ENCODE measurements around the gene TUBB2B.
"Not testable (repeated sequence)": the region's sequence is repeated elsewhere in the genome, so short reads cannot be mapped to it uniquely, and the experiment has no call there.

The TUBB2B gene

DNA sequence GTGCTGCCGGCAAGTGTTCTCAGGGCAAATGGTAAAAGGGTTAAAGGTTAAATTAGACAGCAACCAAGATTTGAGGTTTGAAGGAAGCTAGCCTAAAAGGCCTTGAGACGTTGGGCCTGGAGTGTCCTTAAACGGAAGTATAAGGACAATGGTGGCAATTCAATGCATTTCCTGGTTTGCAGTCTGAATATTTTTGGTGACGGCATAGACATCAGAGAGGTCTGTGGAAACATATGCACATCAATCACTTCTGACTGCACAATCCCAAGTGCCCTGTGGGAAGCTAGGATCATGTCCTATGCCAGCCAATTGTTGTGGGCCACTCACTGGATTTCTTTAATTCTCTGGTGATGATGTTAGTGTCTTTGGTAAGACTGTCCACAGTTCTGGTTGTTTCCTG lies 44.4 kb downstream of the TUBB2B start:
- DNase-seq = no peak

DNA sequence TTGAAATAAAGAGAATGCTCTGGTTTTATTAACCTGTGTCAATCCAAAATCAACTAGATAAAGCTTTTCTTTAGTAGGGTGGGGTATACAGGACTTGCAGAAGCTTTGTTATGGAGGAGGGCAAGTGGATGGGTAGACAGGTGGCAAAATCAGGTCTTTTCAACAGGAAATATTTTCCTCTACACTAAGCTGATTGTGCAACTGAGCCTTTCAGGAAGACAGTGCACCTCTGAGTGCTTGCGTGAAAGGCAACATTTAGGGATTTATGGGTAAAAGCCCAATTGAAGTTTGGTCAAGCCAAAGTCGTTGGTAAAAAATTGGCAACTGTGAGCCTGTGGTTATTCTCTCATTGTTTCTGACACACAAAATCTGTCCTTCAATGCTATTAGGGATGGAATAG lies 46.3 kb downstream of the TUBB2B start:
- no peak for DNase-seq

DNA sequence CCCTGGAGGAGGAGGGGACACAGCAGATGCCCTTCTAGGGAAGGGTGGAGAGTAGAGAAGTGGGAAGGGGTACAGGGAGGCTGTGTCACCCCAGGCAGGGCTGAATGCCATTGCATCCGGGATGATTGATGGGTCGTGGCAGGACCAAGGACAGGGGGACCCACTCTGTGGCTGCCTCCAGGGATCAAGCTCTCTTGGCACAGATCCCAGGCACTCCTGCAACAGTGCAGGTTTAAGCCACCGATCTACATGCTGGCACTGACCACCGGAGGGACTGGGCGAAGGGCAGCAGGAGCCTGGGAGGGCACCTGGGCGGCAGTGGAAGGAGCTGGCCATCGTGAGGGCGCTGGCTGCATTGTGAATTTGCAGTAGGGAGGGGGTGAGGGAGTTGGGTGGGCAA lies 47.5 kb downstream of the TUBB2B start:
- not testable (repeated sequence) for DNase-seq

DNA sequence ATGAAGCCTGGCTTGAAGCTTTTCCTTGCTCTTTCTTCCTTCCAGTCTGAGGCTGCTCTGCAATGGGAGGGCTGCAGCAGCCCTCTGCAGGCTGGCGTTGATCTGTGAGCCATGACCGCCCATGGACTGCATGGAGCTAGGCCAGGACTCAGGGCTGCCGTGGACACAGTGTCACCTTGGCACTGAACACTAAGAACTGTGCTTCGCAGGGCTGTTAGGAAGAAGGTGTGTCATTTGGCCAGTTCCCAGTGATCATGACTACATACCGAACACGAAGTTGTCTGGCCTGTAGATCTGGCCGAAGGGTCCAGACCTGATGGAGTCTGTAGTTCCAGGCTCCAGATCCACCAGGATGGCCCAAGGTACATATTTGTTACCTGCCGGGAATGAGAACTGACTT lies 48.8 kb downstream of the TUBB2B start:
- DNase-seq = not testable (repeated sequence)

DNA sequence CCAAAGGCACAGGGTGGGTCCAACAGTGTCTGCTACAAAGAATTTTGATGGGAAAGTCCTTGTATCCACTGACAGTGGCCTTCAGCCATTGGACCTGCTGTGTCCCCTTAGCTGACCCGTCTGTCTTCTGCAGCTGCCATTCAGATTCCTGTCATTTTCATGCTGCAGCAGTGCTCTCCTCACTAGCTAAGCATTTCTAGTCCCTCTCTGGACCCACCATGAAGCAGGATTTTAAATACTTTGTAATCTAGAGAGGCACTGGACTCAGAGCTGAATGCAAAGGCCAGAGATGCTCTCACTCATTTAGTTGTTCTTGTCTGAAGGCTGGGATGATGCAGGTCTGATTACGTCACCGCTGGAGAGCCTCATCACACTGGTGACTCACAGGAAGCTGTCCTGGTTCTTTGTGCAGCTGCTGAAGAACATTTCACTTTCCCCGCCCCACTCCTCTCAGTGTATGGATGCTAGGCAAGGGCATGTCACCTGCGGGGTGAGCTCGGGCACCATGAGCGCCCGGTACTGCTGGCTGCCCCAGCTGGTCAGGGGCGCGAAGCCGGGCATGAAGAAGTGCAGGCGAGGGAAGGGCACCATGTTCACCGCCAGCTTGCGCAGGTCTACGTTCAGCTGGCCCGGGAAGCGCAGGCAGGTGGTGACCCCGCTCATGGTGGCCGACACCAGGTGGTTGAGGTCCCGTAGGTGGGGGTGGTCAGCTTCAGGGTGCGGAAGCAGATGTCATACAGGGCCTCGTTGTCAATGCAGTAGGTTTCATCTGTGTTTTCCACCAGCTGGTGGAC lies 50.7 kb downstream of the TUBB2B start:
- peak; percentile 60 for DNase-seq

DNA sequence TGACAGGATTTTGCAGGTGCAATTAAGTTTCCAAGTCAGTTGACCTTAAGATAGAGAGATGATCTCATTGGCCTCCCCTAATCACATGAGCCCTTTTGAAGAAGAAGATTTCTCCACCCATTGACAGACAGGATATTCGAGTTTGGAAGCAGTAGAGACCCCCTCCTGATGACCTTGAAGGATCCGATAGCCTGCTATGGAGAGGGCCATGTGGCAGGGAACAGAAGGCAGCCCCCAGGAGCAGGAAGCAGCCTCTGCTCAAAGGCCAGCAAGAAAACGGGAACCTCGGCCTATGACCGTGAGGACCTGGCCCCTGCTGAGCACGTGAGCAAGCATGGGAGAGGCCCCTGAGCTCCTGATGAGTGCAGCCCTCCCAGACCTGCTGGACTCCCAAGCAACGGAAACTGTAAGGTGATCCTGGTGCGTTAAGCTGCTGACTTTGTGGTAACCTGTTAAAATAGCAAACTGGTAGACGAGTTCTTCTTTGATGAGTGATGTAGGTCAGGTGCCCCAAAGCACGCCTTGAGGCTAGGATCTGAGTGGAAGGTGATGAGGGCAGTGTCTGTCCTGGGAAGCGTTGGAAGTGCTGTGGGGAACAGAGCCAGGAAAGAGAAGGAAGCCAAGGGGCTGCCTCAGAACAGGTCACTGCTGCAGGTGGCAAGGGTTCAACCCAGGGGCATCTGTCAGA lies 51.6 kb downstream of the TUBB2B start:
- DNase-seq = no peak

All from femur (tissue), 1 donor.